HEK293 (cell line): Measurements from ENCODE around the gene BLM.

Experiments
- EGR2 ChIP-seq: fragments of 450-650 bp; formaldehyde crosslinking; IDR thresholded peaks from 2 replicates; pipeline ENCODE4 v1.5.1; 2016; ENCODE audit warnings: low read depth, missing biosample characterization, missing genetic modification characterization
- GLI2 ChIP-seq: fragments of 450-650 bp; formaldehyde crosslinking; IDR thresholded peaks from 2 replicates; pipeline ENCODE4; 2017; ENCODE audit warnings: missing biosample characterization, missing genetic modification characterization, low read depth, borderline replicate concordance
- HOXA7 ChIP-seq: sonication (generic); formaldehyde crosslinking; IDR thresholded peaks from 2 replicates; pipeline ENCODE4 v1.8.1; 2022; ENCODE audit warnings: missing genetic modification reagents, borderline replicate concordance
- HOXC10 ChIP-seq: sonication (generic); formaldehyde crosslinking; IDR thresholded peaks from 2 replicates; pipeline ENCODE4 v1.8.1; 2023; ENCODE audit warnings: mild to moderate bottlenecking, missing genetic modification reagents
- INSM2 ChIP-seq: fragments of 450-650 bp; formaldehyde crosslinking; IDR thresholded peaks from 2 replicates; pipeline ENCODE4 v1.5.1; 2016; ENCODE audit warnings: missing biosample characterization, missing genetic modification characterization
- PATZ1 ChIP-seq: fragments of 450-650 bp; formaldehyde crosslinking; IDR thresholded peaks from 2 replicates; pipeline ENCODE4 v1.5.1; 2016; ENCODE audit warnings: missing biosample characterization, missing genetic modification characterization
- PRDM1 ChIP-seq: fragments of 450-650 bp; formaldehyde crosslinking; IDR thresholded peaks from 2 replicates; pipeline ENCODE4; 2016; ENCODE audit warnings: missing biosample characterization, missing genetic modification characterization
- SALL2 ChIP-seq: fragments of 450-650 bp; formaldehyde crosslinking; IDR thresholded peaks from 2 replicates; pipeline ENCODE4 v1.5.0; 2017; ENCODE audit warnings: missing biosample characterization, mild to moderate bottlenecking, missing genetic modification characterization, borderline replicate concordance
- SCRT2 ChIP-seq: fragments of 450-650 bp; formaldehyde crosslinking; IDR thresholded peaks from 2 replicates; pipeline ENCODE4 v1.5.1; 2016; ENCODE audit warnings: missing biosample characterization, missing genetic modification characterization
- ZBTB1 ChIP-seq: fragments of 450-650 bp; formaldehyde crosslinking; IDR thresholded peaks from 2 replicates; pipeline ENCODE4 v1.5.1; 2016; ENCODE audit warnings: missing biosample characterization, missing genetic modification characterization
- ZBTB20 ChIP-seq: fragments of 450-650 bp; formaldehyde crosslinking; IDR thresholded peaks from 2 replicates; pipeline ENCODE4 v1.5.1; 2016; ENCODE audit warnings: missing biosample characterization, missing genetic modification characterization
- ZBTB26 ChIP-seq: fragments of 450-650 bp; formaldehyde crosslinking; optimal IDR thresholded peaks from 2 replicates; pipeline ENCODE3; 2016; ENCODE audit warnings: missing biosample characterization, mild to moderate bottlenecking, missing genetic modification characterization
- ZBTB48 ChIP-seq: fragments of 450-650 bp; formaldehyde crosslinking; IDR thresholded peaks from 2 replicates; pipeline ENCODE4 v1.5.1; 2016; ENCODE audit warnings: missing biosample characterization, missing genetic modification characterization
- ZFHX2 ChIP-seq: fragments of 450-650 bp; formaldehyde crosslinking; conservative IDR thresholded peaks from 2 replicates; pipeline ENCODE4 v1.5.1; 2016; ENCODE audit warnings: missing biosample characterization, missing genetic modification characterization
- ZFP3 ChIP-seq: fragments of 450-650 bp; formaldehyde crosslinking; IDR thresholded peaks from 2 replicates; pipeline ENCODE4 v1.5.1; 2016; ENCODE audit warnings: low read depth, missing biosample characterization, missing genetic modification characterization
- ZNF10 ChIP-seq: fragments of 450-650 bp; formaldehyde crosslinking; IDR thresholded peaks from 2 replicates; pipeline ENCODE4 v1.5.1; 2017; ENCODE audit warnings: missing biosample characterization, missing genetic modification characterization
- ZNF2 ChIP-seq: fragments of 450-650 bp; formaldehyde crosslinking; IDR thresholded peaks from 2 replicates; pipeline ENCODE4 v1.5.1; 2016; ENCODE audit warnings: missing biosample characterization, missing genetic modification characterization
- ZNF239 ChIP-seq: fragments of 450-650 bp; formaldehyde crosslinking; IDR thresholded peaks from 2 replicates; pipeline ENCODE4 v1.5.1; 2016; ENCODE audit warnings: missing biosample characterization, missing genetic modification characterization
- ZNF311 ChIP-seq: fragments of 450-650 bp; formaldehyde crosslinking; IDR thresholded peaks from 2 replicates; pipeline ENCODE4 v1.5.1; 2017; ENCODE audit warnings: missing biosample characterization, missing genetic modification characterization, borderline replicate concordance
- ZNF341 ChIP-seq: fragments of 450-650 bp; formaldehyde crosslinking; IDR thresholded peaks from 2 replicates; pipeline ENCODE4; 2016; ENCODE audit warnings: low read depth, missing biosample characterization, missing genetic modification characterization
- ZNF433 ChIP-seq: fragments of 450-650 bp; formaldehyde crosslinking; IDR thresholded peaks from 2 replicates; pipeline ENCODE4 v1.5.1; 2016; ENCODE audit warnings: missing biosample characterization, missing genetic modification characterization, low read depth
- ZNF514 ChIP-seq: fragments of 450-650 bp; formaldehyde crosslinking; IDR thresholded peaks from 2 replicates; pipeline ENCODE4 v1.5.1; 2016; ENCODE audit warnings: missing biosample characterization, missing genetic modification characterization
- ZNF544 ChIP-seq: fragments of 450-650 bp; formaldehyde crosslinking; IDR thresholded peaks from 2 replicates; pipeline ENCODE4 v1.5.0; 2017; ENCODE audit warnings: missing biosample characterization, missing genetic modification characterization
- ZNF549 ChIP-seq: fragments of 450-650 bp; IDR thresholded peaks from 2 replicates; pipeline ENCODE4 v1.5.1; 2018; ENCODE audit warnings: missing biosample characterization, missing genetic modification characterization, mild to moderate bottlenecking, inconsistent platforms, moderate library complexity
- ZNF558 ChIP-seq: fragments of 450-650 bp; formaldehyde crosslinking; IDR thresholded peaks from 2 replicates; pipeline ENCODE4 v1.5.1; 2016; ENCODE audit warnings: missing biosample characterization, missing genetic modification characterization
- ZNF701 ChIP-seq: fragments of 450-650 bp; formaldehyde crosslinking; IDR thresholded peaks from 2 replicates; pipeline ENCODE4 v1.5.1; 2016; ENCODE audit warnings: missing biosample characterization, missing genetic modification characterization
- ZNF791 ChIP-seq: fragments of 450-650 bp; formaldehyde crosslinking; IDR thresholded peaks from 2 replicates; pipeline ENCODE4 v1.5.1; 2016; ENCODE audit warnings: missing biosample characterization, missing genetic modification characterization
- ZSCAN16 ChIP-seq: fragments of 450-650 bp; formaldehyde crosslinking; IDR thresholded peaks from 2 replicates; pipeline ENCODE4 v1.5.1; 2016; ENCODE audit warnings: missing biosample characterization, missing genetic modification characterization
- TF ChIP-seq, protein P1 (sequence below): fragments of 450-650 bp; formaldehyde crosslinking; IDR thresholded peaks from 2 replicates; pipeline ENCODE4 v1.5.1; 2016; ENCODE audit warnings: missing biosample characterization, missing genetic modification characterization, low read depth
- TF ChIP-seq, protein P2 (sequence below): fragments of 450-650 bp; formaldehyde crosslinking; IDR thresholded peaks from 2 replicates; pipeline ENCODE4 v1.5.1; 2017; ENCODE audit warnings: missing biosample characterization, missing genetic modification characterization

BLM gene

GRCh38 chr15:90716976-90717821 lies at the start of gene BLM (continued):
- no peak for TF ChIP-seq ZNF239
- TF ChIP-seq ZNF341 (tag by site-specific recombination): no peak; the same call in 1 of the 2 replicates
- TF ChIP-seq, protein P1, sequence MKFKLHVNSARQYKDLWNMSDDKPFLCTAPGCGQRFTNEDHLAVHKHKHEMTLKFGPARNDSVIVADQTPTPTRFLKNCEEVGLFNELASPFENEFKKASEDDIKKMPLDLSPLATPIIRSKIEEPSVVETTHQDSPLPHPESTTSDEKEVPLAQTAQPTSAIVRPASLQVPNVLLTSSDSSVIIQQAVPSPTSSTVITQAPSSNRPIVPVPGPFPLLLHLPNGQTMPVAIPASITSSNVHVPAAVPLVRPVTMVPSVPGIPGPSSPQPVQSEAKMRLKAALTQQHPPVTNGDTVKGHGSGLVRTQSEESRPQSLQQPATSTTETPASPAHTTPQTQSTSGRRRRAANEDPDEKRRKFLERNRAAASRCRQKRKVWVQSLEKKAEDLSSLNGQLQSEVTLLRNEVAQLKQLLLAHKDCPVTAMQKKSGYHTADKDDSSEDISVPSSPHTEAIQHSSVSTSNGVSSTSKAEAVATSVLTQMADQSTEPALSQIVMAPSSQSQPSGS (tag by site-specific recombination): no peak
- TF ChIP-seq ZNF433 (tag by site-specific recombination): no peak
- TF ChIP-seq ZNF791 (tag by site-specific recombination): no peak
- TF ChIP-seq ZNF514 (tag by site-specific recombination): no peak
- no peak for TF ChIP-seq ZBTB1
- no peak for TF ChIP-seq ZSCAN16
- peak; percentile 71 for TF ChIP-seq ZNF10 (tag by site-specific recombination)
- TF ChIP-seq GLI2 (tag by site-specific recombination): no peak
- no peak for TF ChIP-seq ZNF701 (tag by site-specific recombination)
- TF ChIP-seq ZFHX2 (tag by site-specific recombination): no peak
- no peak for TF ChIP-seq ZNF558 (tag by site-specific recombination)
- peak; percentile 86; the same call in 1 of the 2 replicates for TF ChIP-seq HOXC10 (CRISPR knock-in tag)
- peak; percentile 47; the same call in 1 of the 2 replicates for TF ChIP-seq ZBTB20 (tag by site-specific recombination)
- TF ChIP-seq, protein P2, sequence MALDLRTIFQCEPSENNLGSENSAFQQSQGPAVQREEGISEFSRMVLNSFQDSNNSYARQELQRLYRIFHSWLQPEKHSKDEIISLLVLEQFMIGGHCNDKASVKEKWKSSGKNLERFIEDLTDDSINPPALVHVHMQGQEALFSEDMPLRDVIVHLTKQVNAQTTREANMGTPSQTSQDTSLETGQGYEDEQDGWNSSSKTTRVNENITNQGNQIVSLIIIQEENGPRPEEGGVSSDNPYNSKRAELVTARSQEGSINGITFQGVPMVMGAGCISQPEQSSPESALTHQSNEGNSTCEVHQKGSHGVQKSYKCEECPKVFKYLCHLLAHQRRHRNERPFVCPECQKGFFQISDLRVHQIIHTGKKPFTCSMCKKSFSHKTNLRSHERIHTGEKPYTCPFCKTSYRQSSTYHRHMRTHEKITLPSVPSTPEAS: no peak
- TF ChIP-seq ZBTB26 (tag by site-specific recombination): peak; percentile 73
- no peak for TF ChIP-seq ZNF311
- TF ChIP-seq PATZ1 (tag by site-specific recombination): no peak
- TF ChIP-seq ZBTB48 (tag by site-specific recombination): no peak
- no peak for TF ChIP-seq EGR2 (tag by site-specific recombination)
- no peak for TF ChIP-seq PRDM1
- TF ChIP-seq ZNF544 (tag by site-specific recombination): no peak
- TF ChIP-seq HOXA7 (CRISPR knock-in tag): no peak
- TF ChIP-seq SALL2 (tag by site-specific recombination): no peak
- no peak for TF ChIP-seq SCRT2 (tag by site-specific recombination)
- peak; percentile 58; the same call in 1 of the 2 replicates for TF ChIP-seq INSM2
- TF ChIP-seq ZNF2 (tag by site-specific recombination): no peak; the same call in none of the 2 replicates
- TF ChIP-seq ZNF549 (tag by site-specific recombination): no peak
- no peak for TF ChIP-seq ZFP3
